22Rv1 (cell line): ENCODE measurements around the gene TRIM3.

Experiments
- ZFX ChIP-seq: fragments of 450-650 bp; IDR thresholded peaks from 2 replicates; pipeline ENCODE4 v1.6.1; 2017; ENCODE audit warnings: antibody characterized with exemption, borderline replicate concordance
- TF ChIP-seq, protein P1 (sequence below): fragments of 450-650 bp; IDR thresholded peaks from 2 replicates; pipeline ENCODE4 v1.5.1; 2017; ENCODE audit warnings: mild to moderate bottlenecking

DNA sequence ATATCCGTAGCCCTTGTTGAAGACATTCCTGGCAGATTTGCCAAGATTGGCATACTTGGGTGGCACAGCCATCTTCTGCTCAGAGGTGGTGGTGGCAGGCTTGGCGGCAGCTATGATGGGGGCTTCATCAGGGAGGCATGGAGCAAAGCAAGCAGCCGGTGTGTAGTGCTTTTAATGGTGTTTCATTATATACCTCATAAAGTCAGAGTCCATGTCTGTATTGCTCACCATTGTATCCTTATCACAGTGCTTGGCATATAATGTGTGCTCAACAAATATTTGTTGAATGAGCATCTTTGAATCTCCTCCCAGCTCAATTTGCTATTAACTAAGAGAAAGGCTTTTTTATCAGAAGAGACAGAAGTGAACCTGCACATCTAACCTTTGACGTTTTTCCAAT is 15.6 kb upstream of the TRIM3 start:
- no peak for TF ChIP-seq ZFX
- TF ChIP-seq, protein P1, sequence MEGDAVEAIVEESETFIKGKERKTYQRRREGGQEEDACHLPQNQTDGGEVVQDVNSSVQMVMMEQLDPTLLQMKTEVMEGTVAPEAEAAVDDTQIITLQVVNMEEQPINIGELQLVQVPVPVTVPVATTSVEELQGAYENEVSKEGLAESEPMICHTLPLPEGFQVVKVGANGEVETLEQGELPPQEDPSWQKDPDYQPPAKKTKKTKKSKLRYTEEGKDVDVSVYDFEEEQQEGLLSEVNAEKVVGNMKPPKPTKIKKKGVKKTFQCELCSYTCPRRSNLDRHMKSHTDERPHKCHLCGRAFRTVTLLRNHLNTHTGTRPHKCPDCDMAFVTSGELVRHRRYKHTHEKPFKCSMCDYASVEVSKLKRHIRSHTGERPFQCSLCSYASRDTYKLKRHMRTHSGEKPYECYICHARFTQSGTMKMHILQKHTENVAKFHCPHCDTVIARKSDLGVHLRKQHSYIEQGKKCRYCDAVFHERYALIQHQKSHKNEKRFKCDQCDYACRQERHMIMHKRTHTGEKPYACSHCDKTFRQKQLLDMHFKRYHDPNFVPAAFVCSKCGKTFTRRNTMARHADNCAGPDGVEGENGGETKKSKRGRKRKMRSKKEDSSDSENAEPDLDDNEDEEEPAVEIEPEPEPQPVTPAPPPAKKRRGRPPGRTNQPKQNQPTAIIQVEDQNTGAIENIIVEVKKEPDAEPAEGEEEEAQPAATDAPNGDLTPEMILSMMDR: no peak
